WTC11 (cell line): Measurements from ENCODE around the gene SOSTDC1. TPM values are rescaled to one million over a fixed set of nuclear protein-coding genes. Genes with fewer than 3 reads are reported as not detected.

Experiments used
- ATAC-seq: fragments of 200-7000 bp; cut with Tn5 transposase; 2 replicates; pipeline ENCODE4 v1.10.0; 2021; ENCODE audit warnings: mild to moderate bottlenecking, moderate library complexity
- CTCF ChIA-PET: fragments of 300-600 bp; sonication (Branson Sonifier 250); formaldehyde crosslinking; loops from one replicate; lab custom pipeline; 2021; ENCODE audit warnings: antibody characterized with exemption; lab: Charles Lee
- POLR2A ChIA-PET: fragments of 350-600 bp; sonication (Branson Sonifier 250); formaldehyde crosslinking; loops from one replicate; lab custom pipeline; 2021; ENCODE audit warnings: antibody characterized with exemption; lab: Charles Lee
- DNase-seq: peaks from one replicate; pipeline ENCODE4 v3.0.0; 2021; ENCODE audit warnings: low spot score
- H3K27ac Mint-ChIP-seq: 2 replicates; pipeline ENCODE4 v1.8.0; 2021; ENCODE audit warnings: mixed read lengths
- H3K27me3 Mint-ChIP-seq: 2 replicates; pipeline ENCODE4 v1.8.0; 2021; ENCODE audit warnings: low read depth, mild to moderate bottlenecking, moderate library complexity, mixed read lengths
- H3K36me3 Mint-ChIP-seq: 2 replicates; pipeline ENCODE4 v1.8.0; 2021; ENCODE audit warnings: mixed read lengths
- H3K4me1 Mint-ChIP-seq: 2 replicates; pipeline ENCODE4 v1.8.0; 2022; ENCODE audit warnings: mixed read lengths
- H3K4me3 Mint-ChIP-seq: 2 replicates; pipeline ENCODE4 v1.8.0; 2021; ENCODE audit warnings: mild to moderate bottlenecking, moderate library complexity, mixed read lengths
- H3K9me3 Mint-ChIP-seq: 2 replicates; pipeline ENCODE4 v1.8.0; 2021; ENCODE audit warnings: mixed read lengths
- AR ChIP-seq: fragments of 250-450 bp; sonication (Bioruptor Pico); IDR thresholded peaks from 2 replicates; pipeline ENCODE4 v1.9.0; 2021; ENCODE audit warnings: mild to moderate bottlenecking
- CREB1 ChIP-seq: sonication (generic); formaldehyde crosslinking; IDR thresholded peaks from 2 replicates; pipeline ENCODE4 v1.8.0; 2023; ENCODE audit warnings: mild to moderate bottlenecking, missing genetic modification reagents
- EMX1 ChIP-seq: fragments of 250-450 bp; sonication (Bioruptor Pico); IDR thresholded peaks from 2 replicates; pipeline ENCODE4 v1.8.0; 2021; ENCODE audit warnings: mild to moderate bottlenecking
- ETV6 ChIP-seq: sonication (generic); formaldehyde crosslinking; IDR thresholded peaks from 2 replicates; pipeline ENCODE4 v1.8.1; 2022; ENCODE audit warnings: mild to moderate bottlenecking, missing genetic modification reagents
- FOXP1 ChIP-seq: sonication (generic); formaldehyde crosslinking; IDR thresholded peaks from 2 replicates; pipeline ENCODE4 v1.8.0; 2022; ENCODE audit warnings: missing genetic modification reagents, mild to moderate bottlenecking, moderate library complexity, borderline replicate concordance
- GRHL2 ChIP-seq: fragments of 250-450 bp; sonication (Bioruptor Pico); IDR thresholded peaks from 2 replicates; pipeline ENCODE4 v1.8.0; 2022; ENCODE audit warnings: mild to moderate bottlenecking, moderate library complexity; ENCODE audit not compliant: insufficient replicate concordance, severe bottlenecking
- HMGA2 ChIP-seq: fragments of 250-450 bp; sonication (Bioruptor Pico); IDR thresholded peaks from 2 replicates; pipeline ENCODE4 v1.4.0; 2021; ENCODE audit warnings: mild to moderate bottlenecking, moderate library complexity
- IRF1 ChIP-seq: sonication (generic); formaldehyde crosslinking; IDR thresholded peaks from 2 replicates; pipeline ENCODE4 v1.8.0; 2023; ENCODE audit warnings: missing genetic modification reagents
- JUN ChIP-seq: sonication (generic); formaldehyde crosslinking; IDR thresholded peaks from 2 replicates; pipeline ENCODE4 v1.8.0; 2023; ENCODE audit warnings: mild to moderate bottlenecking, missing genetic modification reagents
- KAT7 ChIP-seq: sonication (generic); formaldehyde crosslinking; IDR thresholded peaks from 2 replicates; pipeline ENCODE4 v1.8.1; 2023; ENCODE audit warnings: missing genetic modification reagents, mild to moderate bottlenecking, borderline replicate concordance
- NR2C2 ChIP-seq: sonication (generic); formaldehyde crosslinking; IDR thresholded peaks from 2 replicates; pipeline ENCODE4 v1.8.0; 2022; ENCODE audit warnings: mild to moderate bottlenecking, missing genetic modification reagents
- SMAD4 ChIP-seq: sonication (generic); formaldehyde crosslinking; IDR thresholded peaks from 2 replicates; pipeline ENCODE4 v1.8.0; 2022; ENCODE audit warnings: mild to moderate bottlenecking, missing genetic modification reagents
- TCF7 ChIP-seq: sonication (generic); formaldehyde crosslinking; IDR thresholded peaks from 2 replicates; pipeline ENCODE4 v1.8.0; 2022; ENCODE audit warnings: mild to moderate bottlenecking, low read depth, missing genetic modification reagents, moderate library complexity
- ZNF396 ChIP-seq: fragments of 250-450 bp; sonication (Bioruptor Pico); IDR thresholded peaks from 2 replicates; pipeline ENCODE4 v1.8.0; 2021; ENCODE audit warnings: mild to moderate bottlenecking, moderate library complexity, borderline replicate concordance
- total RNA-seq: library from RNA; stranded (reverse); gene quantifications from 3 replicates; pipeline ENCODE4 v1.2.3, GENCODE V29; 2021
- TF ChIP-seq, protein P1 (sequence below): fragments of 250-450 bp; sonication (Bioruptor Pico); IDR thresholded peaks from 2 replicates; pipeline ENCODE4 v1.9.0; 2021; ENCODE audit warnings: mild to moderate bottlenecking, borderline replicate concordance
- TF ChIP-seq, protein P2 (sequence below): sonication (generic); formaldehyde crosslinking; IDR thresholded peaks from 2 replicates; pipeline ENCODE4 v1.8.1; 2023; ENCODE audit warnings: mild to moderate bottlenecking, missing genetic modification reagents
- TF ChIP-seq, protein P3 (sequence below): sonication (generic); formaldehyde crosslinking; IDR thresholded peaks from 2 replicates; pipeline ENCODE4 v1.8.0; 2022; ENCODE audit warnings: mild to moderate bottlenecking, missing genetic modification reagents

SOSTDC1 gene
- total RNA-seq, 1 experiment from 2014 or later = 0.15 TPM

DNA sequence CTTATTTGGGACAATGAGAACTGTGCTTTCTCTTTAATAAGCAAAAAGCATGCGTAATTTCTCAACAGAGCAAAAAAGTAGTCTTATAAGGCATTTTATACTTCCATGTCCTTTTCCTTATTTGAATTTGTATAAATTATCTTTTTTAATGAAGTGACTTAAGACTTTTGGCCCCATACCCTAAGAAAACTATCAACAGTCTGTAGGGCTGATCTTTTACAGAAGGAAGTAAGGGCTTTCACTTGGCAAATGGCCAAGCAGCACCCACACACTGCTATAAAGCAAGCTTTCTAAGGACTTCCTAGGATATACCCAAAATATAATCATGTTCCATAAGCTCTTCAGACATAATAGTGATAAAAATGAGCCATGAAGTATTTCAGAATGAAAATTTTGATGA is 47.6 kb downstream of the SOSTDC1 start (continued):
- no peak for TF ChIP-seq FOXP1
- TF ChIP-seq TCF7 (CRISPR knock-in tag) = no peak
- no peak for TF ChIP-seq SMAD4 (CRISPR knock-in tag)
- TF ChIP-seq ETV6 (CRISPR knock-in tag) = no peak
- no peak for TF ChIP-seq CREB1 (CRISPR knock-in tag)
- TF ChIP-seq AR = no peak
- no peak for TF ChIP-seq NR2C2
- TF ChIP-seq GRHL2 (CRISPR knock-in tag) = no peak

DNA sequence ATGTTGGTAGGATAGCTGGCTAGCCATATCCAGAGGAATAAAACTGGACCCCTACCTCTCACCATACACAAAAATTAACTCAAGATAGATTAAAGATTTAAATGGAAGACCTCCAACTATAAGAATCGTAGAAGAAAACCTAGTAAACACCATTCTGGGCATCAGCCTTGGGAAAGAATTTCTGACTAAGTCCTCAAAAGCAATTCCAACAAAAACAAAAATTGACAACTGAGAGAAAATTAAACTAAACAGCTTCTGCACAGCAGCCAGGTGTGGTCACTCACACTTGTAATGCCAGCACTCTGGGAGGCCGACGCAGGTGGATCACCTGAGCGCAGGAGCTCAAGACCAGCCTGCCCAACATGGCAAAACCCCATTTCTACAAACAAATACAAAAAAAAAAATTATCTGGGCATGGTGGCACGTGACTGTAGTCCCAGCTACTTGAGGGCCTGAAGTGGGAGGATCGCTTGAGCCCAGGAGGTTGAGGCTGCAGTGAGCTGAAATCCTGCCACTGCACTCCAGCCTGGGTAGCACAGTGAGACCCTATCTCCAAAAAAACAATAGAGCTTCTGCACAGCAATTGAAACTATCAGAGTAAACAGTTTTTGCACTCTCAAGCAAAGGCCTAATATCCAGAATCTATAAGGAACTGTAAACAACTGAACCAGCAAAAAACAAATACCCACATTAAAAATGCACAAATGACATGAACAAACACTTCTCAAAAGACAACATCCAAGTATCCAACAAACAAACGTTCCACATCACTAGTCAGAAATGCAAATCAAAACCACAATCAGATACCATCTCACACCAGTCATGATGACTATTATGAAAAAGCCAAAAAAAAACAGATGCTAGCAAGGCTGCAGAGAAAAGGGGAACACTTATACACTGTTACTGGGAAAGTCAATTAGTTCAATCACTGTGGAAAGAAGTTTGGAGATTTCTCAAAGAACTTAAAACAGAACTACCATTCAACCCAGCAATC is 49.0 kb downstream of the SOSTDC1 start:
- Mint-ChIP-seq H3K9me3 (no peaks in the 10 kb centered on the region), H3K36me3 (no peaks in the 10 kb centered on the region), H3K27me3 (peaks cover 18% of the 10 kb centered on the region), H3K4me1 (peaks cover 8% of the 10 kb centered on the region), H3K27ac (no peak overlapping the region), H3K4me3 (no peak overlapping the region)
- CTCF ChIA-PET = no interaction called here
- POLR2A ChIA-PET = no interaction called here
- no peak for DNase-seq
- ATAC-seq = no peak
- TF ChIP-seq JUN (CRISPR knock-in tag) = no peak
- TF ChIP-seq KAT7 (CRISPR knock-in tag) = no peak

GRCh38 chr7:16412274-16413254 is 53.0 kb downstream of the SOSTDC1 start:
- no peak for TF ChIP-seq ZNF396 (CRISPR knock-in tag)
- TF ChIP-seq, protein P1, sequence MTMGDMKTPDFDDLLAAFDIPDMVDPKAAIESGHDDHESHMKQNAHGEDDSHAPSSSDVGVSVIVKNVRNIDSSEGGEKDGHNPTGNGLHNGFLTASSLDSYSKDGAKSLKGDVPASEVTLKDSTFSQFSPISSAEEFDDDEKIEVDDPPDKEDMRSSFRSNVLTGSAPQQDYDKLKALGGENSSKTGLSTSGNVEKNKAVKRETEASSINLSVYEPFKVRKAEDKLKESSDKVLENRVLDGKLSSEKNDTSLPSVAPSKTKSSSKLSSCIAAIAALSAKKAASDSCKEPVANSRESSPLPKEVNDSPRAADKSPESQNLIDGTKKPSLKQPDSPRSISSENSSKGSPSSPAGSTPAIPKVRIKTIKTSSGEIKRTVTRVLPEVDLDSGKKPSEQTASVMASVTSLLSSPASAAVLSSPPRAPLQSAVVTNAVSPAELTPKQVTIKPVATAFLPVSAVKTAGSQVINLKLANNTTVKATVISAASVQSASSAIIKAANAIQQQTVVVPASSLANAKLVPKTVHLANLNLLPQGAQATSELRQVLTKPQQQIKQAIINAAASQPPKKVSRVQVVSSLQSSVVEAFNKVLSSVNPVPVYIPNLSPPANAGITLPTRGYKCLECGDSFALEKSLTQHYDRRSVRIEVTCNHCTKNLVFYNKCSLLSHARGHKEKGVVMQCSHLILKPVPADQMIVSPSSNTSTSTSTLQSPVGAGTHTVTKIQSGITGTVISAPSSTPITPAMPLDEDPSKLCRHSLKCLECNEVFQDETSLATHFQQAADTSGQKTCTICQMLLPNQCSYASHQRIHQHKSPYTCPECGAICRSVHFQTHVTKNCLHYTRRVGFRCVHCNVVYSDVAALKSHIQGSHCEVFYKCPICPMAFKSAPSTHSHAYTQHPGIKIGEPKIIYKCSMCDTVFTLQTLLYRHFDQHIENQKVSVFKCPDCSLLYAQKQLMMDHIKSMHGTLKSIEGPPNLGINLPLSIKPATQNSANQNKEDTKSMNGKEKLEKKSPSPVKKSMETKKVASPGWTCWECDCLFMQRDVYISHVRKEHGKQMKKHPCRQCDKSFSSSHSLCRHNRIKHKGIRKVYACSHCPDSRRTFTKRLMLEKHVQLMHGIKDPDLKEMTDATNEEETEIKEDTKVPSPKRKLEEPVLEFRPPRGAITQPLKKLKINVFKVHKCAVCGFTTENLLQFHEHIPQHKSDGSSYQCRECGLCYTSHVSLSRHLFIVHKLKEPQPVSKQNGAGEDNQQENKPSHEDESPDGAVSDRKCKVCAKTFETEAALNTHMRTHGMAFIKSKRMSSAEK (CRISPR knock-in tag) = no peak
- no peak for TF ChIP-seq HMGA2 (CRISPR knock-in tag)
- TF ChIP-seq, protein P2, sequence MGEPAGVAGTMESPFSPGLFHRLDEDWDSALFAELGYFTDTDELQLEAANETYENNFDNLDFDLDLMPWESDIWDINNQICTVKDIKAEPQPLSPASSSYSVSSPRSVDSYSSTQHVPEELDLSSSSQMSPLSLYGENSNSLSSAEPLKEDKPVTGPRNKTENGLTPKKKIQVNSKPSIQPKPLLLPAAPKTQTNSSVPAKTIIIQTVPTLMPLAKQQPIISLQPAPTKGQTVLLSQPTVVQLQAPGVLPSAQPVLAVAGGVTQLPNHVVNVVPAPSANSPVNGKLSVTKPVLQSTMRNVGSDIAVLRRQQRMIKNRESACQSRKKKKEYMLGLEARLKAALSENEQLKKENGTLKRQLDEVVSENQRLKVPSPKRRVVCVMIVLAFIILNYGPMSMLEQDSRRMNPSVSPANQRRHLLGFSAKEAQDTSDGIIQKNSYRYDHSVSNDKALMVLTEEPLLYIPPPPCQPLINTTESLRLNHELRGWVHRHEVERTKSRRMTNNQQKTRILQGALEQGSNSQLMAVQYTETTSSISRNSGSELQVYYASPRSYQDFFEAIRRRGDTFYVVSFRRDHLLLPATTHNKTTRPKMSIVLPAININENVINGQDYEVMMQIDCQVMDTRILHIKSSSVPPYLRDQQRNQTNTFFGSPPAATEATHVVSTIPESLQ = no peak
- no peak for TF ChIP-seq IRF1 (CRISPR knock-in tag)
- TF ChIP-seq, protein P3, sequence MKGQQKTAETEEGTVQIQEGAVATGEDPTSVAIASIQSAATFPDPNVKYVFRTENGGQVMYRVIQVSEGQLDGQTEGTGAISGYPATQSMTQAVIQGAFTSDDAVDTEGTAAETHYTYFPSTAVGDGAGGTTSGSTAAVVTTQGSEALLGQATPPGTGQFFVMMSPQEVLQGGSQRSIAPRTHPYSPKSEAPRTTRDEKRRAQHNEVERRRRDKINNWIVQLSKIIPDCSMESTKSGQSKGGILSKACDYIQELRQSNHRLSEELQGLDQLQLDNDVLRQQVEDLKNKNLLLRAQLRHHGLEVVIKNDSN (CRISPR knock-in tag) = no peak
- no peak for TF ChIP-seq EMX1 (CRISPR knock-in tag)
- TF ChIP-seq, all 79 proteins: peak for 0
- Mint-ChIP-seq H3K27ac (no peak overlapping the region), H3K4me1 (no peaks in the 10 kb centered on the region), H3K9me3 (no peaks in the 10 kb centered on the region), H3K36me3 (no peaks in the 10 kb centered on the region), H3K27me3 (no peaks in the 10 kb centered on the region), H3K4me3 (no peak overlapping the region)
- DNase-seq (no peak), ATAC-seq (no peak)
- CTCF ChIA-PET = no interaction called here
- POLR2A ChIA-PET = no interaction called here
